Measurements from ENCODE around the gene RP9. TPM values are rescaled to one million over a fixed set of nuclear protein-coding genes. Genes with fewer than 3 reads are reported as not detected.

Gene RP9
- total RNA-seq, 4 donors from 2014 or later = 7.3 to 25.6 (median 13.7) TPM

GRCh38 chr7:33079763-33080690 lies 29.2 kb downstream of the RP9 start:
- no peaks in the 10 kb centered on the region for H3K4me1 ChIP-seq
- no peak for TF ChIP-seq CTCF (IDR thresholded peaks at IDR 0.05)
- no peak for TF ChIP-seq POLR2A (IDR thresholded peaks at IDR 0.05)

DNA sequence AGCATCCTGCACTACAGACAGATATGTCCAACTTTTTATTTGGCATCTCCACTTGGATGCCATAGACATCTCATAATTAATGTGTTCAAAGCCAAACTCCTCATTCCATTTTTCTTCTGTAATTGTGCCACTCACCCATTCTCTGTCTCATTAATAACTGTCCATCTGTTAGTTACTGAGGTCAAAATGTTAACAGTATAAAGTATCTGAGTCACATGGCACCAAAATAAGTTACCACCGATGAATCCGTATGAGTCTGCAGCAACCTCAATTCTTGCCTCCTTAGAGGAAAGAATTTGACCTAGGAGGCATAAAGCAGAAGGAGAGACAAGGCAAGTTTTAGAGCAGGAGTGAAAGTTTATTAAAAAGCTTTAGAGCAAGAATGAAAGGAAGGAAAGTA lies 30.1 kb downstream of the RP9 start:
- DNase-seq = no peak
- no peak for TF ChIP-seq POLR2A (IDR thresholded peaks at IDR 0.05)
- TF ChIP-seq CTCF (IDR thresholded peaks at IDR 0.05) = no peak

More at GRCh38 chr7:33079763-33080690, 29.2 kb downstream of the RP9 start:
- Histone ChIP-seq H3K9me3 (no peaks in the 10 kb centered on the region), H3K36me3 (no peaks in the 10 kb centered on the region), H3K4me3 (no peak overlapping the region), H3K27ac (no peak overlapping the region), H3K27me3 (no peaks in the 10 kb centered on the region)
- no peak for DNase-seq

DNA sequence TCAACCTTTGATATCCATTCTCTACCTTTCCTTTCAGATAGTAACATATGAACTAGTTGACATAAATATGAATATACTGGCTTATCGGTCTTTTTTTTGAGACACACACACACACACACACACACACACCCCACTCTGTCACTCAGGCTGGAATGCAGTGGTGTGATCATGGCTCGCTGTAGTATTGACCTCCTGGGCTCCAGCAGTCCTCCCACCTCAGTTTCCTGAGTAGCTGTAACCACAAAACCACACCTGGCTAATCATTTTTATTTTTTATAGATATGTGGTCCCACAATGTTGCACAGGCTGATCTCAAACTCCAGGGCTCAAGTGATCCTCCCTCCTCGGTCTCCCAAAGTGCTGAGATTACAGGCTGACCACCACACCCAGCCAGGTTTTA lies 32.5 kb downstream of the RP9 start:
- Histone ChIP-seq H3K4me1 (no peaks in the 10 kb centered on the region), H3K27ac (no peak overlapping the region), H3K36me3 (no peaks in the 10 kb centered on the region), H3K4me3 (no peak overlapping the region), H3K27me3 (no peaks in the 10 kb centered on the region), H3K9me3 (no peaks in the 10 kb centered on the region)
- no peak for DNase-seq
- TF ChIP-seq POLR2A (IDR thresholded peaks at IDR 0.05) (no peak), CTCF (IDR thresholded peaks at IDR 0.05) (no peak)

More for the DNA sequence above, 30.1 kb downstream of the RP9 start:
- Histone ChIP-seq H3K4me3 (no peak overlapping the region), H3K27ac (no peak overlapping the region), H3K36me3 (no peaks in the 10 kb centered on the region), H3K27me3 (no peaks in the 10 kb centered on the region), H3K9me3 (no peaks in the 10 kb centered on the region), H3K4me1 (no peaks in the 10 kb centered on the region)

GRCh38 chr7:33075818-33076518 lies 33.2 kb downstream of the RP9 start:
- Histone ChIP-seq H3K27ac (no peak overlapping the region), H3K4me1 (no peaks in the 10 kb centered on the region), H3K27me3 (no peaks in the 10 kb centered on the region), H3K36me3 (no peaks in the 10 kb centered on the region), H3K9me3 (no peaks in the 10 kb centered on the region), H3K4me3 (no peak overlapping the region)
- no peak for TF ChIP-seq POLR2A (IDR thresholded peaks at IDR 0.05)
- no peak for TF ChIP-seq CTCF (IDR thresholded peaks at IDR 0.05)
- DNase-seq = no peak

DNA sequence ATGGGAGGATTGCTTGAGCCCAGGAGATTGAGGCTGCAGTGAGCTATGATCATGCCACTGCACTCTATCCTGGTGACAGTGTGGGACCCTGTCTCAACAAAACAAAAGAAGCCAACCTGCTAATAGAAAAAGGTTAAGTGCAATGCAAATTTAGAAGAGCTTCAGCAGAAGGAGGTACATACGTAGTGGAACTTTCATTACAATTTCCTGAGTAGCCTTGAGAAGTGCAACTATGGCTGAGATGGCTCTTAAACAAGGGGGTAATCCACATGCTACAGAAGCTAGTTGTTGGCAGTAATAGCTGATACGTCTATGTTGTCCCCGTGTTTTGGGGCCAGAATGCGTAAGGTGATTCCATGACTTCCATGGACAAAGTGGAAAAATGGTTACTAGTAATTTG lies 36.0 kb downstream of the RP9 start:
- Histone ChIP-seq H3K4me3 (no peak overlapping the region), H3K36me3 (no peaks in the 10 kb centered on the region), H3K9me3 (peaks cover 0 to 8% (median 4%) of the 10 kb centered on the region in 4 donors), H3K27me3 (no peaks in the 10 kb centered on the region), H3K4me1 (no peaks in the 10 kb centered on the region), H3K27ac (no peak overlapping the region)
- no peak for DNase-seq
- TF ChIP-seq POLR2A (IDR thresholded peaks at IDR 0.05) (no peak), CTCF (IDR thresholded peaks at IDR 0.05) (no peak)

All from Peyer's patch (tissue), 4 donors.